ENCODE data around the gene COQ9. TPM values are rescaled to one million over a fixed set of nuclear protein-coding genes. Genes with fewer than 3 reads are reported as not detected.

The COQ9 gene
- total RNA-seq, 2 donors from 2014 or later: 38.7 to 56.0 TPM

GRCh38 chr16:57473176-57473840, 26.0 kb downstream of the COQ9 start:
- H3K4me1 ChIP-seq: peaks cover 52% of the 10 kb centered on the region
- H3K27ac ChIP-seq: peak overlapping the region in 2 of 4 donors; percentile 6 to 68
- no peak for ATAC-seq
- H3K9me3 ChIP-seq: no peaks in the 10 kb centered on the region
- TF ChIP-seq POLR2A (IDR thresholded peaks at IDR 0.05): no peak
- no peak for TF ChIP-seq CTCF (IDR thresholded peaks at IDR 0.05)
- 83 to 85% methylated on average over 8 to 14 of the region's 14 CpGs for WGBS, 2 donors
- no peak for DNase-seq
- intact Hi-C loops (cut with DNase I): no loop called here
- H3K36me3 ChIP-seq (replicated peaks in 1 of 2; ENCODE audit: insufficient read depth in 1 of 2, low read depth in 2 of 2): peaks cover 6 to 17% of the 10 kb centered on the region in 2 donors
- no peak overlapping the region for H3K4me3 ChIP-seq
- H3K27me3 ChIP-seq: no peaks in the 10 kb centered on the region

- TF ChIP-seq POLR2A (IDR thresholded peaks at IDR 0.05): no peak
- TF ChIP-seq CTCF (IDR thresholded peaks at IDR 0.05): no peak
- 75 to 89% methylated on average over 7 to 8 of the region's 8 CpGs for WGBS, 2 donors
- Histone ChIP-seq H3K4me1 (peaks cover 58% of the 10 kb centered on the region), H3K9me3 (no peaks in the 10 kb centered on the region), H3K4me3 (no peak overlapping the region), H3K36me3 (replicated peaks in 1 of 2; ENCODE audit: insufficient read depth in 1 of 2, low read depth in 2 of 2) (peaks cover 5 to 17% of the 10 kb centered on the region in 2 donors), H3K27ac (no peak overlapping the region), H3K27me3 (no peaks in the 10 kb centered on the region)
- intact Hi-C loops (cut with DNase I): no loop called here
- ATAC-seq (no peak), DNase-seq (no peak)
These were observed 26.6 kb downstream of the COQ9 start for GRCh38 chr16:57473906-57474305.

GRCh38 chr16:57474671-57475661, 27.7 kb downstream of the COQ9 start:
- DNase-seq (no peak), ATAC-seq (no peak)
- no peak for TF ChIP-seq CTCF (IDR thresholded peaks at IDR 0.05)
- no peak for TF ChIP-seq POLR2A (IDR thresholded peaks at IDR 0.05)
- H3K27me3 ChIP-seq: no peaks in the 10 kb centered on the region
- H3K4me1 ChIP-seq: peaks cover 67% of the 10 kb centered on the region
- WGBS, 2 donors: 86 to 87% methylated on average over 25 to 30 of the region's 30 CpGs
- H3K4me3 ChIP-seq: no peak overlapping the region
- peaks cover 0 to 6% of the 10 kb centered on the region in 2 donors for H3K36me3 ChIP-seq (replicated peaks in 1 of 2; ENCODE audit: insufficient read depth in 1 of 2, low read depth in 2 of 2)
- no peaks in the 10 kb centered on the region for H3K9me3 ChIP-seq
- H3K27ac ChIP-seq: no peak overlapping the region
- intact Hi-C loops (cut with DNase I): no loop called here

GRCh38 chr16:57475711-57476339, 28.5 kb downstream of the COQ9 start:
- no peaks in the 10 kb centered on the region for H3K9me3 ChIP-seq
- WGBS, 2 donors: 41 to 53% methylated on average over 5 to 12 of the region's 12 CpGs
- intact Hi-C loops (cut with DNase I): no loop called here
- no peak overlapping the region for H3K4me3 ChIP-seq
- H3K4me1 ChIP-seq: peaks cover 67% of the 10 kb centered on the region
- no peaks in the 10 kb centered on the region for H3K27me3 ChIP-seq
- ATAC-seq (no peak), DNase-seq (peak in 1 of 4 donors; percentile 31)
- H3K36me3 ChIP-seq (replicated peaks in 1 of 2; ENCODE audit: insufficient read depth in 1 of 2, low read depth in 2 of 2): peaks cover 0 to 2% of the 10 kb centered on the region in 2 donors
- H3K27ac ChIP-seq: no peak overlapping the region
- peak in 4 of 7 experiments; percentile 18 to 25 (median 21) for TF ChIP-seq CTCF (IDR thresholded peaks at IDR 0.05)
- no peak for TF ChIP-seq POLR2A (IDR thresholded peaks at IDR 0.05)
